OCI-LY1 (cell line): ENCODE results near the gene DOCK2.

Experiments
- H2AFZ ChIP-seq: fragments of 200-600 bp; sonication (generic), shearing (Covaris generic); 2 replicates; pipeline ENCODE4 v1.6.0; 2014; ENCODE audit warnings: antibody characterized with exemption, mild to moderate bottlenecking, low read length
- H3F3A ChIP-seq: fragments of 200-600 bp; sonication (generic), shearing (Covaris generic); 2 replicates; pipeline ENCODE4 v1.6.0; 2014; ENCODE audit warnings: mild to moderate bottlenecking, antibody characterized with exemption, low read length, moderate library complexity; ENCODE audit not compliant: insufficient read depth
- H3K27ac ChIP-seq: fragments of 200-600 bp; sonication (generic); 2 replicates; pipeline ENCODE4 v1.5.1; 2014; ENCODE audit warnings: low read length, mixed run types, mild to moderate bottlenecking, low read depth; ENCODE audit not compliant: poor library complexity, severe bottlenecking
- H3K27me3 ChIP-seq: fragments of 200-600 bp; sonication (generic); 2 replicates; pipeline ENCODE4 v1.6.0; 2014; ENCODE audit warnings: antibody characterized with exemption, mild to moderate bottlenecking, low read length, moderate library complexity; ENCODE audit not compliant: insufficient read depth
- H3K36me3 ChIP-seq: fragments of 200-600 bp; sonication (generic); 2 replicates; pipeline ENCODE4 v1.6.1; 2014; ENCODE audit warnings: mild to moderate bottlenecking, antibody characterized with exemption, low read length, moderate library complexity, mixed read lengths; ENCODE audit not compliant: insufficient read depth
- H3K4me1 ChIP-seq: fragments of 200-600 bp; sonication (generic); 2 replicates; pipeline ENCODE4 v1.5.1; 2014; ENCODE audit warnings: mild to moderate bottlenecking, low read length, moderate library complexity; ENCODE audit not compliant: insufficient read depth, severe bottlenecking
- H3K4me2 ChIP-seq: fragments of 200-600 bp; sonication (generic), shearing (Covaris generic); 2 replicates; pipeline ENCODE4 v1.6.1; 2014; ENCODE audit warnings: low read length
- H3K4me3 ChIP-seq: fragments of 200-600 bp; sonication (generic); 2 replicates; pipeline ENCODE4 v1.5.1; 2014; ENCODE audit warnings: low read length, low read depth, mild to moderate bottlenecking, mixed read lengths; ENCODE audit not compliant: poor library complexity, severe bottlenecking
- H3K79me2 ChIP-seq: fragments of 200-600 bp; shearing (Covaris generic); 2 replicates; pipeline ENCODE4 v1.6.1; 2016; ENCODE audit warnings: mixed run types, low read length, mixed read lengths; ENCODE audit not compliant: insufficient read depth
- H3K9ac ChIP-seq: fragments of 200-600 bp; sonication (generic), shearing (Covaris generic); 2 replicates; pipeline ENCODE4 v1.6.1; 2014; ENCODE audit warnings: mild to moderate bottlenecking, low read length, mixed read lengths
- H3K9me2 ChIP-seq: fragments of 200-600 bp; sonication (generic), shearing (Covaris generic); 2 replicates; pipeline ENCODE4 v1.6.1; 2014; ENCODE audit warnings: low read depth, mild to moderate bottlenecking, low read length, mixed read lengths
- H3K9me3 ChIP-seq: fragments of 200-600 bp; shearing (Covaris generic); 2 replicates; pipeline ENCODE4 v1.6.1; 2014; ENCODE audit warnings: low read length, mixed read lengths
- H4K20me1 ChIP-seq: fragments of 200-600 bp; sonication (generic), shearing (Covaris generic); 2 replicates; pipeline ENCODE4 v1.6.0; 2016; ENCODE audit warnings: mild to moderate bottlenecking, low read length; ENCODE audit not compliant: insufficient read depth
- CTCF ChIP-seq: fragments of 200-600 bp; sonication (generic), shearing (Covaris generic); IDR thresholded peaks from 2 replicates; pipeline ENCODE4 v1.5.1; 2017; ENCODE audit warnings: mild to moderate bottlenecking, antibody characterized with exemption, low read length, moderate library complexity, mixed read lengths
- EZH2 ChIP-seq: fragments of 200-600 bp; sonication (generic), shearing (Covaris generic); IDR thresholded peaks from 2 replicates; pipeline ENCODE4 v1.8.0; 2017; ENCODE audit warnings: borderline replicate concordance, mixed run types, mild to moderate bottlenecking, antibody characterized with exemption, low read length, moderate library complexity, mixed read lengths

DOCK2 gene

GRCh38 chr5:170067152-170067551 lies 430.1 kb downstream of the DOCK2 start:
- H3K36me3 ChIP-seq = peaks cover 63% of the 10 kb centered on the region
- no peaks in the 10 kb centered on the region for H3K27me3 ChIP-seq
- H3K4me3 ChIP-seq = no peak overlapping the region
- no peaks in the 10 kb centered on the region for H4K20me1 ChIP-seq
- no peaks in the 10 kb centered on the region for H3K79me2 ChIP-seq
- no peak overlapping the region for H3K27ac ChIP-seq
- H3K4me2 ChIP-seq = no peak overlapping the region
- no peak overlapping the region for H2AFZ ChIP-seq
- no peaks in the 10 kb centered on the region for H3F3A ChIP-seq
- H3K4me1 ChIP-seq = no peaks in the 10 kb centered on the region
- TF ChIP-seq EZH2 (no peak), CTCF (no peak)
- H3K9ac ChIP-seq = no peak overlapping the region
- H3K9me3 ChIP-seq = no peaks in the 10 kb centered on the region
- H3K9me2 ChIP-seq = no peaks in the 10 kb centered on the region

GRCh38 chr5:170067574-170068170 lies 430.6 kb downstream of the DOCK2 start:
- H3K4me1 ChIP-seq = no peaks in the 10 kb centered on the region
- H2AFZ ChIP-seq = no peak overlapping the region
- H3K36me3 ChIP-seq = peaks cover 58% of the 10 kb centered on the region
- no peak overlapping the region for H3K4me2 ChIP-seq
- no peaks in the 10 kb centered on the region for H3K9me2 ChIP-seq
- no peaks in the 10 kb centered on the region for H3K9me3 ChIP-seq
- no peak overlapping the region for H3K9ac ChIP-seq
- H3K79me2 ChIP-seq = no peaks in the 10 kb centered on the region
- H3F3A ChIP-seq = no peaks in the 10 kb centered on the region
- no peak overlapping the region for H3K27ac ChIP-seq
- TF ChIP-seq CTCF (no peak), EZH2 (no peak)
- H3K4me3 ChIP-seq = no peak overlapping the region
- no peaks in the 10 kb centered on the region for H4K20me1 ChIP-seq
- H3K27me3 ChIP-seq = no peaks in the 10 kb centered on the region

- no peak overlapping the region for H3K4me2 ChIP-seq
- H3K27me3 ChIP-seq = no peaks in the 10 kb centered on the region
- H3K4me3 ChIP-seq = no peak overlapping the region
- no peaks in the 10 kb centered on the region for H3K4me1 ChIP-seq
- H4K20me1 ChIP-seq = no peaks in the 10 kb centered on the region
- H3K9me2 ChIP-seq = no peaks in the 10 kb centered on the region
- peaks cover 43% of the 10 kb centered on the region for H3K36me3 ChIP-seq
- no peaks in the 10 kb centered on the region for H3K79me2 ChIP-seq
- H2AFZ ChIP-seq = no peak overlapping the region
- no peak for TF ChIP-seq CTCF
- no peak for TF ChIP-seq EZH2
- H3K9ac ChIP-seq = no peak overlapping the region
- H3K27ac ChIP-seq = no peak overlapping the region
- no peaks in the 10 kb centered on the region for H3F3A ChIP-seq
- H3K9me3 ChIP-seq = no peaks in the 10 kb centered on the region
Observed at GRCh38 chr5:170069512-170069911, 432.4 kb downstream of the DOCK2 start.
